DND-41 (cell line): ENCODE measurements around the gene GOLGA3.
"Not testable (repeated sequence)": the region's sequence is repeated elsewhere in the genome, so short reads cannot be mapped to it uniquely, and the experiment has no call there.

Experiments used
- ATAC-seq: fragments of 200-7000 bp; cut with Tn5 transposase; 3 replicates; pipeline ENCODE4 v1.9.1; 2021; ENCODE audit warnings: low read depth; ENCODE audit not compliant: insufficient read depth
- DNase-seq: peaks from one replicate; pipeline ENCODE4 v3.0.0-alpha.2; 2020
- H2AFZ ChIP-seq: 2 replicates; pipeline ENCODE4 v1.6.0; 2012; ENCODE audit warnings: low read depth, low read length
- H3K27ac ChIP-seq: 2 replicates; pipeline ENCODE4 v1.5.1; 2012; ENCODE audit warnings: low read length, inconsistent platforms
- H3K27me3 ChIP-seq: fragments of 200-600 bp; sonication (generic); 2 replicates; pipeline ENCODE4 v1.6.0; 2012; ENCODE audit warnings: low read length, mild to moderate bottlenecking, inconsistent platforms; ENCODE audit not compliant: insufficient read depth, poor library complexity
- H3K36me3 ChIP-seq: 2 replicates; pipeline ENCODE4 v1.5.1; 2012; ENCODE audit warnings: low read length, inconsistent platforms; ENCODE audit not compliant: insufficient read depth
- H3K4me1 ChIP-seq: 2 replicates; pipeline ENCODE4 v1.5.1; 2012; ENCODE audit warnings: mild to moderate bottlenecking, low read length; ENCODE audit not compliant: insufficient read depth
- H3K4me2 ChIP-seq: 2 replicates; pipeline ENCODE4 v1.6.0; 2012; ENCODE audit warnings: mild to moderate bottlenecking, moderate library complexity, low read length, inconsistent platforms; ENCODE audit not compliant: insufficient read depth
- H3K4me3 ChIP-seq, 2 experiments: fragments of 200-600 bp in 1 of 2; shearing (Covaris generic) in 1 of 2; 2 replicates each; pipeline ENCODE4 v1.5.1; 2012 to 2016; ENCODE audit warnings: inconsistent platforms in 2 of 2, low read length in 2 of 2, mild to moderate bottlenecking in 2 of 2, low read depth in 1 of 2, moderate library complexity in 1 of 2
- H3K79me2 ChIP-seq: 2 replicates; pipeline ENCODE4 v1.6.0; 2012; ENCODE audit warnings: low read length, inconsistent platforms; ENCODE audit not compliant: insufficient read depth
- H3K9ac ChIP-seq: 2 replicates; pipeline ENCODE4 v1.6.0; 2012; ENCODE audit warnings: low read depth, mild to moderate bottlenecking, inconsistent platforms, low read length, moderate library complexity
- H3K9me3 ChIP-seq: 2 replicates; pipeline ENCODE4 v1.5.1; 2012; ENCODE audit warnings: low read length, moderate library complexity, mild to moderate bottlenecking, inconsistent platforms; ENCODE audit not compliant: insufficient read depth, severe bottlenecking
- H4K20me1 ChIP-seq: 2 replicates; pipeline ENCODE4 v1.6.0; 2012; ENCODE audit warnings: low read length; ENCODE audit not compliant: insufficient read depth
- CTCF ChIP-seq: IDR thresholded peaks from 2 replicates; pipeline ENCODE4 v1.5.1; 2012; ENCODE audit warnings: borderline replicate concordance, low read length, moderate library complexity, mild to moderate bottlenecking; ENCODE audit not compliant: poor library complexity, severe bottlenecking; ENCODE audit errors: extremely low read depth
- EZH2 ChIP-seq: IDR thresholded peaks from 3 replicates; pipeline ENCODE4 v1.6.1; 2012; ENCODE audit warnings: borderline replicate concordance, low read depth, mild to moderate bottlenecking, moderate library complexity, low read length, inconsistent platforms; ENCODE audit not compliant: severe bottlenecking

Gene GOLGA3

GRCh38 chr12:132777614-132778013, 51.1 kb downstream of the GOLGA3 start:
- no peaks in the 10 kb centered on the region for H4K20me1 ChIP-seq
- no peak overlapping the region for H3K4me2 ChIP-seq
- TF ChIP-seq EZH2 (no peak), CTCF (no peak)

GRCh38 chr12:132776816-132777568, 51.7 kb downstream of the GOLGA3 start:
- DNase-seq (no peak), ATAC-seq (no peak)
- no peak overlapping the region for H3K4me3 ChIP-seq
- no peaks in the 10 kb centered on the region for H3K4me1 ChIP-seq
- H4K20me1 ChIP-seq = no peaks in the 10 kb centered on the region
- no peak for TF ChIP-seq EZH2
- TF ChIP-seq CTCF = no peak
- H3K9me3 ChIP-seq = no peaks in the 10 kb centered on the region
- H2AFZ ChIP-seq = no peak overlapping the region
- H3K79me2 ChIP-seq = no peaks in the 10 kb centered on the region
- H3K9ac ChIP-seq = no peak overlapping the region
- H3K4me2 ChIP-seq = no peak overlapping the region
- H3K27me3 ChIP-seq = no peaks in the 10 kb centered on the region
- H3K36me3 ChIP-seq = peaks cover 85% of the 10 kb centered on the region
- H3K27ac ChIP-seq = no peak overlapping the region

More at GRCh38 chr12:132777614-132778013, 51.1 kb downstream of the GOLGA3 start:
- Histone ChIP-seq H3K9ac (no peak overlapping the region), H3K4me1 (no peaks in the 10 kb centered on the region), H3K9me3 (no peaks in the 10 kb centered on the region), H3K36me3 (peaks cover 87% of the 10 kb centered on the region), H3K4me3 (no peak overlapping the region), H2AFZ (no peak overlapping the region), H3K27ac (no peak overlapping the region), H3K79me2 (no peaks in the 10 kb centered on the region), H3K27me3 (no peaks in the 10 kb centered on the region)
- DNase-seq (no peak), ATAC-seq (no peak)

GRCh38 chr12:132776230-132776625, 52.4 kb downstream of the GOLGA3 start:
- not testable (repeated sequence) for H4K20me1 ChIP-seq, H3K4me2 ChIP-seq, H3K4me1 ChIP-seq, H3K9me3 ChIP-seq, H3K4me3 ChIP-seq, DNase-seq, H3K27ac ChIP-seq, H3K79me2 ChIP-seq, H3K27me3 ChIP-seq, H2AFZ ChIP-seq, H3K9ac ChIP-seq, ATAC-seq
- H3K36me3 ChIP-seq = peaks cover 84% of the 10 kb centered on the region

DNA sequence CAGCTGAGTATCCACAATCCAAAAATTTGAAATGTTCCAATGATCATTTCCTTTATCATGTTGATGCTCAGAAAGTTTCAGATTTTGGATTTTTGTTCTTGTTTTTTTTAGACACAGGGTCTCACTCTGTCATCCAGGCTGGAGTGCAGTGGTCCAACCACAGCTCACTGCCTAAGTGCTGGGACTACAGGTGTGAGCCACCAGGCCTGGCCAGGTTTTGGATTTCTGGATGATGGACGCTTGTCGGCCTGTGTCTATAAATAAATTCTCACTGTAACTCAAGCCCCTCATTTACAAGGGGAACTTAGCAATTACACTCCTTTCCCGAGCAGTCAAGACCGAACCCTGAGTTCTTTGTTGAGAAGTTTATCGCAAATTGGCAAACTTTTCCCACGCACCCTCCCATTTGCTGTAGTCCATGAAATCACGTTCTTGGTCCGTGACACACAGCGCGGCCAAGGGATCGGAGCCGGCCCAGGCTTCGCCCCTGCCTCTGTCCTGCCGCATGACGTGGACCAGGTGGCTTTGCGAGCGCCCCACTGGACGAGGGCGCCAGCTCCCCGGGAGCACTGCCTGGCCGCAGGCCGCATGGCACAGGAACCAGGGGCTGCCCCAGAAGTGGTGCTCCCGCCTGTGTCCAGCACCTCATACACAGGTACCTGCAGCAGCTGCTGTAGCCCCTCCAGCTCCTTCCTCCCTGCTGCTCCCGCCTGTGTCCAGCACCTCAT, 53.0 kb downstream of the GOLGA3 start:
- TF ChIP-seq EZH2 = no peak
- Histone ChIP-seq H3K4me2 (no peak overlapping the region), H3K36me3 (peaks cover 80% of the 10 kb centered on the region), H3K79me2 (no peaks in the 10 kb centered on the region), H3K4me3 (no peak overlapping the region), H3K27ac (no peak overlapping the region), H3K9ac (no peak overlapping the region), H3K4me1 (no peaks in the 10 kb centered on the region), H4K20me1 (no peaks in the 10 kb centered on the region), H3K9me3 (no peaks in the 10 kb centered on the region), H2AFZ (no peak overlapping the region), H3K27me3 (no peaks in the 10 kb centered on the region)
- ATAC-seq = no peak
- DNase-seq = no peak
